SJSA1 (cell line): ENCODE measurements around the gene WDR20. TPM values are rescaled to one million over a fixed set of nuclear protein-coding genes. Genes with fewer than 3 reads are reported as not detected.

Source experiments
- DNase-seq, 2 experiments: peaks; one replicate each; pipeline ENCODE4 v3.0.0-alpha.2; 2015 to 2020; ENCODE audit warnings: low spot score in 2 of 2, low read depth in 1 of 2
- H3K27ac ChIP-seq: fragments of 250-450 bp; sonication (Bioruptor Pico); 2 replicates; pipeline ENCODE4 v1.5.1; 2020; ENCODE audit warnings: mild to moderate bottlenecking, moderate library complexity
- H3K27me3 ChIP-seq: fragments of 250-450 bp; sonication (Bioruptor Pico); replicated peaks from 2 replicates; pipeline ENCODE4 v1.5.1; 2020; ENCODE audit warnings: mild to moderate bottlenecking, moderate library complexity
- H3K36me3 ChIP-seq: fragments of 250-450 bp; sonication (Bioruptor Pico); 2 replicates; pipeline ENCODE4 v1.5.1; 2020; ENCODE audit warnings: mild to moderate bottlenecking
- H3K4me1 ChIP-seq: fragments of 250-450 bp; sonication (Bioruptor Pico); replicated peaks from 2 replicates; pipeline ENCODE4 v1.6.1; 2021; ENCODE audit warnings: mild to moderate bottlenecking
- H3K4me3 ChIP-seq: fragments of 250-450 bp; sonication (Bioruptor Pico); 2 replicates; pipeline ENCODE4 v1.5.1; 2020; ENCODE audit warnings: mild to moderate bottlenecking
- H3K9me3 ChIP-seq: fragments of 250-450 bp; sonication (Bioruptor Pico); replicated peaks from 2 replicates; pipeline ENCODE4 v1.5.1; 2020; ENCODE audit warnings: mild to moderate bottlenecking
- total RNA-seq: library from RNA; depleted of rRNA; stranded (reverse); fragments of >200 nt; shearing (Covaris generic); gene quantifications from 2 replicates; pipeline ENCODE4 v1.2.3, GENCODE V29; 2014; rRNA removed

Gene WDR20
- total RNA-seq, 1 experiment from 2014 or later = 14.6 TPM

- H3K27me3 ChIP-seq = no peaks in the 10 kb centered on the region
- H3K9me3 ChIP-seq = no peaks in the 10 kb centered on the region
- no peaks in the 10 kb centered on the region for H3K36me3 ChIP-seq
- no peak overlapping the region for H3K4me3 ChIP-seq
- peaks cover 7% of the 10 kb centered on the region for H3K4me1 ChIP-seq
- no peak for DNase-seq
- H3K27ac ChIP-seq = no peak overlapping the region
Observed at GRCh38 chr14:102258136-102258535, 118.4 kb downstream of the WDR20 start.

Other genes starting within 250 kb of the WDR20 start
- gene DYNC1H1, start 175.3 kb upstream of the WDR20 start, total RNA-seq = 180 and 253 TPM in 2 replicates
- 367 and 670 TPM in 2 replicates for gene HSP90AA1, start 52.9 kb upstream of the WDR20 start, total RNA-seq
- gene MOK, start 165.3 kb downstream of the WDR20 start, total RNA-seq = 2.7 and 12.1 TPM in 2 replicates
- 4.6 and 7.4 TPM in 2 replicates for gene ZNF839, start 179.8 kb downstream of the WDR20 start, total RNA-seq
- 50.8 and 60.9 TPM in 2 replicates for gene CINP, start 223.0 kb downstream of the WDR20 start, total RNA-seq
- 4.0 and 4.8 TPM in 2 replicates for gene TECPR2, start 223.0 kb downstream of the WDR20 start, total RNA-seq